T-cell (primary cell): ENCODE measurements around the gene DIPK1C. TPM values are rescaled to one million over a fixed set of nuclear protein-coding genes. Genes with fewer than 3 reads are reported as not detected.

Experiments
- ATAC-seq, 4 experiments: fragments of 200-7000 bp in 3 of 4; fragments of 150-1000 bp in 1 of 4; cut with Tn5 transposase; replicated peaks in 1 of 4; 1 replicate in 3 of 4; 2 replicates in 1 of 4; pipeline ENCODE4 v1.10.0; 2021; ENCODE audit warnings: moderate library complexity in 3 of 4, mild to moderate bottlenecking in 2 of 4, moderate number of reproducible peaks in 1 of 4
- CTCF ChIA-PET, 2 donors: fragments of 300-600 bp; sonication (Branson Sonifier 250); formaldehyde crosslinking; loops; one replicate each; lab custom pipeline; 2022; ENCODE audit warnings: antibody characterized with exemption in 2 of 2; lab: Charles Lee
- POLR2A ChIA-PET, 2 donors: fragments of 300-600 bp; sonication (Branson Sonifier 250); formaldehyde crosslinking; loops; one replicate each; lab custom pipeline; 2022; ENCODE audit warnings: antibody characterized with exemption in 2 of 2; lab: Charles Lee
- DNase-seq, 35 experiments: peaks; one replicate each; pipeline versions ENCODE4 v3.0.0 to v3.0.0-alpha.2; 2013 to 2023
- H3K27ac ChIP-seq: one replicate; pipeline ENCODE4 v1.5.1; 2013; ENCODE audit warnings: low read length
- H3K27me3 ChIP-seq, 2 experiments: replicated peaks in 1 of 2; 1 replicate in 1 of 2; 2 replicates in 1 of 2; pipeline versions ENCODE4 v1.6.1 to v1.7.0; 2013; ENCODE audit warnings: low read length in 1 of 2, mixed read lengths in 1 of 2; ENCODE audit not compliant: control insufficient read depth in 2 of 2, insufficient read depth in 2 of 2; ENCODE audit errors: extremely low read depth in 1 of 2
- H3K36me3 ChIP-seq, 2 donors: 1 replicate in 1 of 2; 2 replicates in 1 of 2; pipeline versions ENCODE4 v1.6.1 to v1.7.0; 2013; ENCODE audit warnings: low read length in 1 of 2; ENCODE audit not compliant: control insufficient read depth in 2 of 2, insufficient read depth in 1 of 2; ENCODE audit errors: extremely low read depth in 1 of 2
- H3K4me1 ChIP-seq, 2 experiments: 1 replicate in 1 of 2; 2 replicates in 1 of 2; pipeline versions ENCODE4 v1.6.1 to v1.7.0; 2013; ENCODE audit warnings: low read length in 2 of 2, mixed read lengths in 1 of 2; ENCODE audit not compliant: insufficient read depth in 2 of 2, control insufficient read depth in 1 of 2; ENCODE audit errors: extremely low read depth in 1 of 2
- H3K4me3 ChIP-seq, 2 donors: 1 replicate in 1 of 2; 2 replicates in 1 of 2; pipeline versions ENCODE4 v1.5.1 to v1.7.0; 2013; ENCODE audit warnings: mild to moderate bottlenecking in 2 of 2, low read length in 1 of 2, moderate library complexity in 1 of 2; ENCODE audit not compliant: control insufficient read depth in 1 of 2; ENCODE audit errors: extremely low read depth in 1 of 2
- H3K9me3 ChIP-seq: 2 replicates; pipeline ENCODE4 v1.7.0; 2013
- H3K27ac Mint-ChIP-seq, 2 donors: one replicate each; pipeline ENCODE4 v1.8.0; 2020 to 2021; ENCODE audit warnings: mild to moderate bottlenecking in 2 of 2, mixed read lengths in 2 of 2
- H3K27me3 Mint-ChIP-seq, 2 donors: one replicate each; pipeline ENCODE4 v1.8.0; 2021 to 2022; ENCODE audit warnings: mixed read lengths in 2 of 2
- H3K36me3 Mint-ChIP-seq: one replicate; pipeline ENCODE4 v1.8.0; 2021; ENCODE audit warnings: mixed read lengths
- H3K4me1 Mint-ChIP-seq, 3 donors: one replicate each; pipeline ENCODE4 v1.8.0; 2020 to 2022; ENCODE audit warnings: mixed read lengths in 3 of 3, mild to moderate bottlenecking in 1 of 3
- H3K4me3 Mint-ChIP-seq, 3 donors: one replicate each; pipeline ENCODE4 v1.8.0; 2020 to 2022; ENCODE audit warnings: mild to moderate bottlenecking in 3 of 3, mixed read lengths in 3 of 3, moderate library complexity in 3 of 3
- H3K9me3 Mint-ChIP-seq, 3 donors: one replicate each; pipeline ENCODE4 v1.8.0; 2020 to 2022; ENCODE audit warnings: mixed read lengths in 3 of 3
- WGBS: methylation state at CpG from one replicate; pipeline ENCODE4 v1.1.5; 2013; ENCODE audit warnings: missing lambda C conversion rate; ENCODE audit not compliant: insufficient coverage; 5-methylcytosine and 5-hydroxymethylcytosine counted together
- total RNA-seq, 35 experiments: library from RNA in 6 of 35; stranded (reverse) in 6 of 35; fragments of 120-200 nt in 1 of 35; gene quantifications; one replicate each; pipeline versions ENCODE4 v1.2.1 to v1.2.4 and lab custom pipeline; 2013 to 2026

Gene DIPK1C
- total RNA-seq, 5 donors from 2014 or later (not counting 1 experiment from before 2014, with no cell fraction given) = not detected

DNA sequence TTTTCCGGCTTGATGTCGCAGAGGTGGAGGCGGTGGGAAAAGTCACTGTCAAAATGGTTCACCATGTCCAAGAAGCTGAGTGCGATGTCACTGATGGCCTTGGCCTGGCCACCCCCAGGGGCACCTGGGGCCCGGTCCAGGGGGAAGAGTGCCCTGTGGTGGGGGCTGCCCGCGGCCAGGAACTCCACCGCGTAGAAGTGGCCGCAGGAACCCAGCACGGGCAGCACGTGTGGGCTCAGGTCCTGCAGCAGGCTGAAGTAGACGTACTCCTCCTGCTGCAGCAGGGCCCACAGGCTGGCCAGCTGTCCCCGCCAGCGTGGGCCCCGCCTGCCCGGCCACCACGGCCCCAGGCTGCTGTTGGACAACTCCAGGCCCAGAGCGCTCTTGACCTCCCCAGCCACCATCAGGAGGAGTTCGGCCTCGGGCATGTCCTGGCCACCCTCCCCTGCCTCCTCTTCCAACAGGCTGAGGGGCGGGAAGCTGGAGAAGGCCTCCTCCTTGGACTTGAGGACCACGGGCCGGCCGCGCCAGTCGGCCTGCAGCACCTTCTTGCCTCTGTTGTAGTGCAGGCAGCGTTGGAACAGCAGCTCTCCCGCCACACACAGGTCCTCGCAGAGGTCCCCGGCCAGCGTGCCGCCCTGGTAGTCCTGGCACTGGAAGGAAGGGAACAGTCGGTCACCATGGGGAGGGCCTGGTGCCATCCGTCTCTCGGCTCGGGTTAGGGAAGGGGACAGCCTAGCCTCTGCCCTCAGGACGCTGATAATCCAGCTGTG lies 10.3 kb downstream of the DIPK1C start:
- H3K36me3 ChIP-seq = no peaks in the 10 kb centered on the region
- ChIA-PET CTCF (interaction anchor here in 1 of 2 donors (0.6 kb wide), 1 partner anchor 38 kb away, joined by 4 read pairs; no protein-coding TSS in a partner anchor), POLR2A (no interaction called here)
- Mint-ChIP-seq H3K27me3 (peaks cover 0 to 5% of the 10 kb centered on the region in 2 donors), H3K4me3 (no peak overlapping the region), H3K36me3 (no peaks in the 10 kb centered on the region), H3K9me3 (no peaks in the 10 kb centered on the region), H3K27ac (no peak overlapping the region), H3K4me1 (peaks cover 0 to 5% (median 0%) of the 10 kb centered on the region in 3 donors)
- no peaks in the 10 kb centered on the region for H3K9me3 ChIP-seq
- ATAC-seq (peak in 1 of 4 experiments; percentile 19), DNase-seq (no peak)
- no peaks in the 10 kb centered on the region for H3K4me1 ChIP-seq
- H3K27ac ChIP-seq = no peak overlapping the region
- WGBS = 90% methylated on average over 33 of the region's 38 CpGs
- H3K4me3 ChIP-seq = no peak overlapping the region
- H3K27me3 ChIP-seq = peaks cover 0 to 37% of the 10 kb centered on the region in 2 experiments

DNA sequence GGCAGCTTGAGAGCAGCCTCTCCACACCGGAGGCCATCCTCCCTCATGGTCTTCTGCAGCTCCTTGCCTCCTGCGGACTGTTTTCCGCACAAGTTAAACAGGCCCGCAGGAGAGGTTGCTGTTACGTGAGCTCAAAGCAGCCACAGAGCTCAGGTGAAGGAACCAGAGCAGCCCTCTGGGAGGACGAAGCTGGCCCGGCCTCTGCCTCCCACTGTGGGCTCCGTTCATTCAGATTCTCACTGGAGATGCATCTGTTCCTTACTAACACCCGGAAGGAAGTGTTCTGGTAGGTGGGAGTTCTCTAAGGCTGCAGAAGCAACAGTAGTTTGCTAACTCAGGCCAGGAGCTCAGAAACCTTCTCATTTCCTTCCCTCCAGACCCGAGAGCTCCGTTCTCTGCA lies 10.9 kb downstream of the DIPK1C start:
- POLR2A ChIA-PET = no interaction called here
- CTCF ChIA-PET = interaction anchor here in 1 of 2 donors (0.6 kb wide), 1 partner anchor 38 kb away, joined by 4 read pairs; no protein-coding TSS in a partner anchor
- ATAC-seq = no peak
- H3K4me3 Mint-ChIP-seq = no peak overlapping the region
- WGBS = 90% methylated on average over 7 of the region's 11 CpGs
- Histone ChIP-seq H3K4me3 (no peak overlapping the region), H3K36me3 (no peaks in the 10 kb centered on the region), H3K27ac (no peak overlapping the region), H3K9me3 (no peaks in the 10 kb centered on the region), H3K27me3 (peaks cover 0 to 37% of the 10 kb centered on the region in 2 experiments), H3K4me1 (no peaks in the 10 kb centered on the region)
- no peak overlapping the region for H3K27ac Mint-ChIP-seq
- no peaks in the 10 kb centered on the region for H3K36me3 Mint-ChIP-seq
- no peaks in the 10 kb centered on the region for H3K9me3 Mint-ChIP-seq
- peaks cover 0 to 5% of the 10 kb centered on the region in 2 donors for H3K27me3 Mint-ChIP-seq
- peaks cover 0 to 5% (median 0%) of the 10 kb centered on the region in 3 donors for H3K4me1 Mint-ChIP-seq
- DNase-seq = no peak

GRCh38 chr18:74445585-74445984 lies 11.5 kb downstream of the DIPK1C start:
- H3K27me3 Mint-ChIP-seq = peaks cover 0 to 5% of the 10 kb centered on the region in 2 donors
- H3K27ac Mint-ChIP-seq = no peak overlapping the region
- Histone ChIP-seq H3K4me3 (no peak overlapping the region), H3K36me3 (no peaks in the 10 kb centered on the region), H3K4me1 (no peaks in the 10 kb centered on the region), H3K27ac (no peak overlapping the region), H3K9me3 (no peaks in the 10 kb centered on the region), H3K27me3 (peaks cover 0 to 32% of the 10 kb centered on the region in 2 experiments)
- ChIA-PET CTCF (no interaction called here), POLR2A (no interaction called here)
- peaks cover 0 to 5% (median 0%) of the 10 kb centered on the region in 3 donors for H3K4me1 Mint-ChIP-seq
- ATAC-seq (no peak), DNase-seq (no peak)
- no peaks in the 10 kb centered on the region for H3K9me3 Mint-ChIP-seq
- H3K36me3 Mint-ChIP-seq = no peaks in the 10 kb centered on the region
- 83% methylated on average over 9 of the region's 14 CpGs for WGBS
- H3K4me3 Mint-ChIP-seq = no peak overlapping the region

DNA sequence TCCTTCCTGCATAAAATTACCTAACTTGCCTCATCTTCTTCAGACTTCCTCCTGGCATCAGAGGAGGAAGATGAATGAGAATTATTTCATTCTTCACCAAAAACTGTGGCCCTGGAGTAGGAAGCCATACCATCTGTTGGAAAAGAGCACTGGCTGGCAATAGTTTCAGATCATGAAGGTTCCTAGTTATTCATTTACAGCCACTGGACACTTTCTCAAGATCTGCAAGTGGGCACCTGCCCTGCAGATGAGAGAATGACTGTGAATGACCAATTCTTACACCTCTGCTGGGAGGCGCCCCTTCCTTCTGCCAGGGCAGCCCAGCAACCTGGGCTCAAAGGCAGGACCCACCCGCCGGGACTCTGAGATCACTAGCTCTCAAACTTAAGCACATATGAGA lies 13.0 kb downstream of the DIPK1C start:
- no peak for ATAC-seq
- H3K36me3 ChIP-seq = no peaks in the 10 kb centered on the region
- Mint-ChIP-seq H3K27me3 (peaks cover 0 to 4% of the 10 kb centered on the region in 2 donors), H3K4me1 (peaks cover 0 to 5% (median 0%) of the 10 kb centered on the region in 3 donors), H3K36me3 (no peaks in the 10 kb centered on the region), H3K4me3 (no peak overlapping the region), H3K9me3 (no peaks in the 10 kb centered on the region), H3K27ac (no peak overlapping the region)
- H3K4me3 ChIP-seq = no peak overlapping the region
- DNase-seq = no peak
- WGBS = 90% methylated on average over 3 of the region's 3 CpGs
- H3K27ac ChIP-seq = no peak overlapping the region
- H3K9me3 ChIP-seq = no peaks in the 10 kb centered on the region
- H3K4me1 ChIP-seq = no peaks in the 10 kb centered on the region
- ChIA-PET POLR2A (no interaction called here), CTCF (interaction anchor here in 1 of 2 donors (0.6 kb wide), 1 partner anchor 160 kb away, joined by 27 read pairs; no protein-coding TSS in a partner anchor)
- peaks cover 0 to 27% of the 10 kb centered on the region in 2 experiments for H3K27me3 ChIP-seq

- no peak for ATAC-seq
- no peaks in the 10 kb centered on the region for H3K36me3 ChIP-seq
- WGBS = 62% methylated on average over 2 of the region's 9 CpGs
- Mint-ChIP-seq H3K9me3 (no peaks in the 10 kb centered on the region), H3K4me3 (no peak overlapping the region), H3K27me3 (peaks cover 0 to 1% of the 10 kb centered on the region in 2 donors), H3K27ac (no peak overlapping the region), H3K4me1 (peaks cover 0 to 11% (median 4%) of the 10 kb centered on the region in 3 donors), H3K36me3 (no peaks in the 10 kb centered on the region)
- no peak for DNase-seq
- peaks cover 0 to 16% of the 10 kb centered on the region in 2 experiments for H3K27me3 ChIP-seq
- H3K4me1 ChIP-seq = no peaks in the 10 kb centered on the region
- no peaks in the 10 kb centered on the region for H3K9me3 ChIP-seq
- ChIA-PET CTCF (no interaction called here), POLR2A (no interaction called here)
- no peak overlapping the region for H3K27ac ChIP-seq
- no peak overlapping the region for H3K4me3 ChIP-seq
Observed at GRCh38 chr18:74440808-74441427, 16.2 kb downstream of the DIPK1C start.

GRCh38 chr18:74438091-74438490 lies 19.0 kb downstream of the DIPK1C start:
- ChIA-PET CTCF (no interaction called here), POLR2A (no interaction called here)
- no peaks in the 10 kb centered on the region for H3K36me3 Mint-ChIP-seq
- no CpG with 5 or more reads among the region's 6 CpGs for WGBS
- H3K27ac ChIP-seq = no peak overlapping the region
- peaks cover 0 to 8% of the 10 kb centered on the region in 2 experiments for H3K27me3 ChIP-seq
- ATAC-seq = no peak
- H3K36me3 ChIP-seq = no peaks in the 10 kb centered on the region
- no peak overlapping the region for H3K27ac Mint-ChIP-seq
- H3K9me3 Mint-ChIP-seq = no peaks in the 10 kb centered on the region
- no peaks in the 10 kb centered on the region for H3K9me3 ChIP-seq
- no peaks in the 10 kb centered on the region for H3K27me3 Mint-ChIP-seq
- H3K4me3 Mint-ChIP-seq = peak overlapping the region in 1 of 3 donors; percentile 26
- H3K4me1 Mint-ChIP-seq = peaks cover 0 to 8% (median 4%) of the 10 kb centered on the region in 3 donors
- no peaks in the 10 kb centered on the region for H3K4me1 ChIP-seq
- no peak overlapping the region for H3K4me3 ChIP-seq
- no peak for DNase-seq
